GM12878 (cell line): ENCODE results near the gene NDUFS6. TPM values are rescaled to one million over a fixed set of nuclear protein-coding genes. Genes with fewer than 3 reads are reported as not detected.

Source experiments
- ATF2 ChIP-seq: IDR thresholded peaks from 2 replicates; pipeline ENCODE4 v1.6.1; 2012; ENCODE audit warnings: low read length, inconsistent platforms
- BACH1 ChIP-seq: fragments of 450-650 bp; IDR thresholded peaks from 2 replicates; pipeline ENCODE4 v1.6.1; 2017; ENCODE audit warnings: mild to moderate bottlenecking, borderline replicate concordance
- BCL11A ChIP-seq: IDR thresholded peaks from 2 replicates; pipeline ENCODE4 v1.6.1; 2011; ENCODE audit warnings: low read depth, low read length
- CHD4 ChIP-seq: fragments of 200-600 bp; sonication (generic); IDR thresholded peaks from 2 replicates; pipeline ENCODE4 v1.6.1; 2016; ENCODE audit warnings: mild to moderate bottlenecking
- E4F1 ChIP-seq: fragments of 450-650 bp; IDR thresholded peaks from 2 replicates; pipeline ENCODE4 v1.6.1; 2018; ENCODE audit warnings: borderline replicate concordance, mild to moderate bottlenecking; ENCODE audit not compliant: partially characterized antibody
- GATAD2B ChIP-seq: fragments of 450-650 bp; conservative IDR thresholded peaks from 2 replicates; pipeline ENCODE4 v1.6.1; 2017; ENCODE audit warnings: low read depth, mild to moderate bottlenecking, moderate library complexity
- KAT2A ChIP-seq: conservative IDR thresholded peaks from 2 replicates; pipeline ENCODE4 v1.6.1; 2011; ENCODE audit warnings: low read depth, low read length; ENCODE audit not compliant: control insufficient read depth
- KDM1A ChIP-seq: fragments of 200-600 bp; sonication (generic); IDR thresholded peaks from 2 replicates; pipeline ENCODE4 v1.6.1; 2016; ENCODE audit warnings: borderline replicate concordance
- MLLT1 ChIP-seq: fragments of 450-650 bp; IDR thresholded peaks from 2 replicates; pipeline ENCODE4 v1.6.1; 2016; ENCODE audit warnings: mild to moderate bottlenecking
- NKRF ChIP-seq: fragments of 450-650 bp; conservative IDR thresholded peaks from 2 replicates; pipeline ENCODE4 v1.6.1; 2017; ENCODE audit warnings: mild to moderate bottlenecking, moderate library complexity
- PAX5 ChIP-seq: IDR thresholded peaks from 2 replicates; pipeline ENCODE4 v1.6.1; 2011; ENCODE audit warnings: low read depth, low read length, borderline replicate concordance
- PBX3 ChIP-seq: IDR thresholded peaks from 2 replicates; pipeline ENCODE4 v1.6.1; 2011; ENCODE audit warnings: mild to moderate bottlenecking, low read depth, low read length, moderate library complexity; ENCODE audit not compliant: insufficient replicate concordance
- POLR2A ChIP-seq: IDR thresholded peaks from 2 replicates; pipeline ENCODE4 v1.6.1; 2011; ENCODE audit warnings: low read depth, mild to moderate bottlenecking, low read length
- POLR2AphosphoS5 ChIP-seq: IDR thresholded peaks from 2 replicates; pipeline ENCODE4 v1.6.1; 2011; ENCODE audit warnings: mild to moderate bottlenecking, low read length, inconsistent platforms
- RBBP5 ChIP-seq: fragments of 200-600 bp; sonication (generic); conservative IDR thresholded peaks from 2 replicates; pipeline ENCODE4 v1.6.1; 2016
- RELB ChIP-seq: fragments of 450-650 bp; IDR thresholded peaks from 2 replicates; pipeline ENCODE4 v1.6.1; 2017; ENCODE audit warnings: low read depth, mild to moderate bottlenecking, moderate library complexity
- RFX5 ChIP-seq: IDR thresholded peaks from 2 replicates; pipeline ENCODE4 v1.6.1; 2011; ENCODE audit warnings: low read depth, low read length, improper control_type of control experiment
- SIX5 ChIP-seq: IDR thresholded peaks from 2 replicates; pipeline ENCODE4 v1.6.1; 2011; ENCODE audit warnings: mild to moderate bottlenecking, low read depth, low read length, moderate library complexity; ENCODE audit not compliant: severe bottlenecking
- SPI1 ChIP-seq: IDR thresholded peaks from 2 replicates; pipeline ENCODE4 v1.6.1; 2011; ENCODE audit warnings: low read depth, mild to moderate bottlenecking, low read length, moderate library complexity, borderline replicate concordance; ENCODE audit not compliant: insufficient read depth
- SREBF2 ChIP-seq: IDR thresholded peaks from 2 replicates; pipeline ENCODE4 v1.6.1; 2012; ENCODE audit warnings: mild to moderate bottlenecking, low read length
- TARDBP ChIP-seq: IDR thresholded peaks from 2 replicates; pipeline ENCODE4 v1.6.1; 2016; ENCODE audit warnings: borderline replicate concordance
- polyA plus RNA-seq, 11 experiments: library from polyadenylated mRNA; depleted of rRNA in 4 of 11; unstranded in 6 of 11; stranded (reverse) in 5 of 11; fragments of >200 nt; fragmentation: Nextera tagmentation in 4 of 11; fragmentation: Illumina TruSeq in 1 of 11; extraction: Ambion mirVana in 4 of 11; extraction: Trizol in 1 of 11; gene quantifications; 1 replicate in 1 of 11; 2 replicates in 10 of 11; pipeline versions ENCODE4 v1.2.1 to v1.2.3, GENCODE V29; 2011 to 2016; ENCODE audit warnings: inconsistent platforms in 2 of 11, missing spikeins in 2 of 11, low read depth in 1 of 11
- total RNA-seq, 4 experiments: library from RNA; depleted of rRNA in 3 of 4; stranded (reverse); fragments of >200 nt in 3 of 4; fragmentation: Illumina TruSeq in 1 of 4; extraction: Trizol in 1 of 4; gene quantifications; 2 replicates each; pipeline versions ENCODE4 v1.2.1 to v1.2.3, GENCODE V29; 2013 to 2021

The NDUFS6 gene
- total and polyA plus RNA-seq, 10 of the 15 experiments (the other 5 are each of a cell fraction or from before 2014, with no cell fraction given), result 20.7 to 213 (median 58.3) TPM

- peak; percentile 92 for TF ChIP-seq PBX3
- TF ChIP-seq SPI1, result no peak
- TF ChIP-seq KAT2A, result no peak
- no peak for TF ChIP-seq NKRF
- no peak for TF ChIP-seq CHD4
- no peak for TF ChIP-seq E4F1
- no peak for TF ChIP-seq RBBP5
- 0 out of 2 replicates have a peak, but pooled peaks have one; percentile 9 for TF ChIP-seq BACH1
- TF ChIP-seq ATF2, result peak; percentile 69
- no peak for TF ChIP-seq SREBF2
- TF ChIP-seq MLLT1, result no peak
- TF ChIP-seq RFX5, result no peak
- no peak for TF ChIP-seq KDM1A
- no peak for TF ChIP-seq POLR2AphosphoS5
- TF ChIP-seq SIX5, result no peak
- 0 out of 2 replicates have a peak, but pooled peaks have one; percentile 52 for TF ChIP-seq PAX5
- peak; percentile 85 for TF ChIP-seq BCL11A
- TF ChIP-seq RELB, result peak; percentile 79; the same call in 1 of the 2 replicates
- no peak for TF ChIP-seq GATAD2B
- no peak for TF ChIP-seq POLR2A
- TF ChIP-seq TARDBP, result no peak
These were observed 18.0 kb upstream of the NDUFS6 start (continued) for GRCh38 chr5:1783216-1783554.
